GM23338 (cell line): ENCODE measurements around the gene FGF1. TPM values are rescaled to one million over a fixed set of nuclear protein-coding genes. Genes with fewer than 3 reads are reported as not detected.

Experiments
- ATAC-seq: fragments of 200-7000 bp; cut with Tn5 transposase; 3 replicates; pipeline ENCODE4 v1.9.1; 2020
- DNase-seq: peaks from one replicate; pipeline ENCODE4 v3.0.0-alpha.2; 2015; ENCODE audit warnings: low spot score
- H2AFZ ChIP-seq: fragments of 200-600 bp; sonication (generic); 2 replicates; pipeline ENCODE4 v1.8.0; 2016; ENCODE audit warnings: antibody characterized with exemption, mild to moderate bottlenecking, moderate library complexity
- H3F3A ChIP-seq: fragments of 200-600 bp; sonication (generic); replicated peaks from 2 replicates; pipeline ENCODE4 v1.8.0; 2017; ENCODE audit warnings: antibody characterized with exemption, mixed run types, low read depth
- H3K27ac ChIP-seq: fragments of 200-600 bp; sonication (generic); 2 replicates; pipeline ENCODE4 v1.6.1; 2016; ENCODE audit warnings: low read depth
- H3K27me3 ChIP-seq: fragments of 200-600 bp; sonication (generic); 2 replicates; pipeline ENCODE4 v1.8.0; 2016; ENCODE audit warnings: mild to moderate bottlenecking, mixed run types, moderate library complexity; ENCODE audit not compliant: insufficient read depth
- H3K36me3 ChIP-seq: fragments of 200-600 bp; sonication (generic); 2 replicates; pipeline ENCODE4 v1.8.0; 2016; ENCODE audit warnings: mild to moderate bottlenecking; ENCODE audit not compliant: insufficient read depth
- H3K4me1 ChIP-seq: fragments of 200-600 bp; sonication (generic); 2 replicates; pipeline ENCODE4 v1.8.0; 2016; ENCODE audit warnings: mild to moderate bottlenecking, moderate library complexity; ENCODE audit not compliant: insufficient read depth
- H3K4me2 ChIP-seq: fragments of 200-600 bp; sonication (generic); 2 replicates; pipeline ENCODE4 v1.7.1; 2017; ENCODE audit warnings: mixed run types
- H3K4me3 ChIP-seq: fragments of 200-600 bp; sonication (generic); 2 replicates; pipeline ENCODE4 v1.6.1; 2016; ENCODE audit warnings: mixed run types
- H3K79me2 ChIP-seq: fragments of 200-600 bp; sonication (generic); replicated peaks from 2 replicates; pipeline ENCODE4 v1.8.0; 2017; ENCODE audit warnings: mild to moderate bottlenecking; ENCODE audit not compliant: insufficient read depth
- H3K9me2 ChIP-seq: fragments of 200-600 bp; sonication (generic); 2 replicates; pipeline ENCODE4 v1.8.0; 2017; ENCODE audit not compliant: insufficient read depth
- H4K20me1 ChIP-seq: fragments of 200-600 bp; sonication (generic); replicated peaks from 2 replicates; pipeline ENCODE4 v1.8.0; 2017; ENCODE audit warnings: mild to moderate bottlenecking; ENCODE audit not compliant: insufficient read depth
- H3K27ac Mint-ChIP-seq: 2 replicates; pipeline ENCODE4 v1.8.0; 2020; ENCODE audit warnings: inconsistent platforms, mild to moderate bottlenecking, moderate library complexity, mixed read lengths
- H3K27me3 Mint-ChIP-seq: 3 replicates; pipeline ENCODE4 v1.8.0; 2022; ENCODE audit warnings: low read depth, mild to moderate bottlenecking, moderate library complexity, mixed read lengths, inconsistent platforms; ENCODE audit not compliant: insufficient read depth, poor library complexity
- H3K36me3 Mint-ChIP-seq: 3 replicates; pipeline ENCODE4 v1.8.0; 2021; ENCODE audit warnings: low read depth, mild to moderate bottlenecking, inconsistent platforms, moderate library complexity, mixed read lengths
- H3K4me1 Mint-ChIP-seq: 3 replicates; pipeline ENCODE4 v1.8.0; 2020; ENCODE audit warnings: mild to moderate bottlenecking, inconsistent platforms, mixed read lengths
- H3K4me3 Mint-ChIP-seq: 3 replicates; pipeline ENCODE4 v1.8.0; 2021; ENCODE audit warnings: moderate library complexity, mild to moderate bottlenecking, inconsistent platforms, mixed read lengths
- H3K9me3 Mint-ChIP-seq: 3 replicates; pipeline ENCODE4 v1.8.0; 2020; ENCODE audit warnings: moderate library complexity, mild to moderate bottlenecking, inconsistent platforms, mixed read lengths
- CTCF ChIP-seq, 2 experiments: fragments of 200-600 bp in 1 of 2; sonication (generic) in 1 of 2; conservative IDR thresholded peaks; 2 replicates each; pipeline versions ENCODE4 v1.5.1 to v1.6.1; 2016 to 2017; ENCODE audit warnings: antibody characterized with exemption in 2 of 2, low read depth in 2 of 2, mild to moderate bottlenecking in 2 of 2, moderate library complexity in 1 of 2
- ZNF462 ChIP-seq: fragments of 250-450 bp; sonication (Bioruptor Pico); IDR thresholded peaks from 2 replicates; pipeline ENCODE4 v1.5.0; 2020; ENCODE audit warnings: mild to moderate bottlenecking, moderate library complexity
- polyA plus RNA-seq: library from polyadenylated mRNA; unstranded; fragments of >200 nt; fragmentation: Nextera tagmentation; extraction: Ambion mirVana; gene quantifications from 2 replicates; pipeline ENCODE4 v1.2.1, GENCODE V29; 2016
- total RNA-seq: library from RNA; depleted of rRNA; stranded (reverse); fragments of >200 nt; shearing (Covaris generic); gene quantifications from 2 replicates; pipeline ENCODE4 v1.2.3, GENCODE V29; 2014

Gene FGF1
- total and polyA plus RNA-seq, 2 experiments from 2014 or later: 0.21 to 0.34 TPM

- Histone ChIP-seq H3K27ac (no peak overlapping the region), H3K9me2 (no peaks in the 10 kb centered on the region), H3K36me3 (no peaks in the 10 kb centered on the region), H3K27me3 (no peaks in the 10 kb centered on the region), H3K79me2 (no peaks in the 10 kb centered on the region), H3K4me3 (no peak overlapping the region), H2AFZ (no peak overlapping the region), H3F3A (no peaks in the 10 kb centered on the region), H4K20me1 (no peaks in the 10 kb centered on the region), H3K4me2 (no peak overlapping the region), H3K4me1 (0 out of 2 replicates have a peak, but pooled peaks cover 9% of the 10 kb centered on the region)
- peak; percentile 97 for ATAC-seq
- no peak overlapping the region for H3K27ac Mint-ChIP-seq
- H3K4me3 Mint-ChIP-seq: no peak overlapping the region
- no peaks in the 10 kb centered on the region for H3K9me3 Mint-ChIP-seq
- peaks cover 11% of the 10 kb centered on the region for H3K4me1 Mint-ChIP-seq
- H3K36me3 Mint-ChIP-seq: no peaks in the 10 kb centered on the region; the same call in 2 of the 3 replicates
- H3K27me3 Mint-ChIP-seq: peaks cover 6% of the 10 kb centered on the region
- TF ChIP-seq ZNF462 (no peak), CTCF (conservative IDR thresholded peaks at IDR 0.05; ENCODE audit: low read depth in 2 of 2) (peak; percentile 99 to 100)
- DNase-seq: peak; percentile 85
These were observed 30.3 kb downstream of the FGF1 start for GRCh38 chr5:142655339-142656267.
